ENCODE measurements around the gene SERPINB13.
A peak's percentile ranks its signal among the peaks of the same experiment; 100 is the strongest.

The SERPINB13 gene, protein sequence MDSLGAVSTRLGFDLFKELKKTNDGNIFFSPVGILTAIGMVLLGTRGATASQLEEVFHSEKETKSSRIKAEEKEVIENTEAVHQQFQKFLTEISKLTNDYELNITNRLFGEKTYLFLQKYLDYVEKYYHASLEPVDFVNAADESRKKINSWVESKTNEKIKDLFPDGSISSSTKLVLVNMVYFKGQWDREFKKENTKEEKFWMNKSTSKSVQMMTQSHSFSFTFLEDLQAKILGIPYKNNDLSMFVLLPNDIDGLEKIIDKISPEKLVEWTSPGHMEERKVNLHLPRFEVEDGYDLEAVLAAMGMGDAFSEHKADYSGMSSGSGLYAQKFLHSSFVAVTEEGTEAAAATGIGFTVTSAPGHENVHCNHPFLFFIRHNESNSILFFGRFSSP
- total RNA-seq: 0 to 2.1 (median 0) reads per million in 17 experiments

DNA sequence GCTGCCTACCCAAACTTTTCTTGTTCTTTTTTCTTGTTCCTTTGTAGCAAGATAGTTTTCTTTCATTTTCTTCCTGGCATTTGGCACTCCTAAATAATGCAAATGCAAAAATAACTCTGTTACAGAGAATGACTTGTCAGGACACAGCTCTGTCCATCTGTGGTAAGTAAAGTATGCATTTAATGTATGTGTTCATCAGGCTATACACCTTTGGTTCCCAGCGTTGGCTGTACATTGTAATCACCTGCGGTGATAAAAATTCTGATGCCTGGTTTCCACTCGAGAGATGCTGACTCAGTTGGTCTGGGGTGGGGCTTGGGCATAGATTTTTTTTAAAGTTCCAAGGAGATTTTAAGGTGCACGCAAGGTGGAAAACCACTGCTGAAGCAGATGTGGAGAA, at the start of gene SERPINB13:
Gene SERPINB13 (plus strand): TSS at position 378 of the 400 bp plus-strand sequence. CDS start 1,325 bp downstream, outside the sequence.
- no peak for DNase-seq

DNA sequence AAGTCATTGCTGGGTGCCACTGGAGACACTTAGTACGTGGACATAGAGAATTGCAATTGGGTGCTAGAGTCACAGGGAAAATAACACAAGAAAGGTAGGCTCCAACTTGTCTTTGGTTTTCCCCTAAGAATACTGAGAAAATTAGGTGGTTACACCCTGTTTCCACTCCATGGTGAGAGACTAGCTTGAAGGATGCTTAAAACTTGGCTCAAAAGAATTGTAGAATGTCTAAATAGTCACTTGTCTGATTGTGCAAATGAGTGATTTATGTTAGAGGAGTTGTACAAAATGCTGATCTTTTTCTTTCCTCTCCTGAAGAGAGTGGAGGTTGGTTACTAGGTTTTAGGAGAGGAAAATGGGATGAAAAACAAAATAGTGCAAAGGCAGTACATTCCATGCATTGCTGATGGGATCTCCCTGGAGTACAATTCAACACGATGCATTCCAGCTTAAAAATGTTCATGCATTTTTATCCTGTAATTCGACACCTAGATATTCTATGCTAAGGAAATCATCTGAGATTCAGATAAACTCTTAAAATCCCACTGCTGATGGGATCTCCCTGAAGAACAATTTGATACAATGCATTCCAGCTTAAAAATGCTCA, 47.1 kb upstream of the SERPINB13 start:
- no peak for DNase-seq

DNA sequence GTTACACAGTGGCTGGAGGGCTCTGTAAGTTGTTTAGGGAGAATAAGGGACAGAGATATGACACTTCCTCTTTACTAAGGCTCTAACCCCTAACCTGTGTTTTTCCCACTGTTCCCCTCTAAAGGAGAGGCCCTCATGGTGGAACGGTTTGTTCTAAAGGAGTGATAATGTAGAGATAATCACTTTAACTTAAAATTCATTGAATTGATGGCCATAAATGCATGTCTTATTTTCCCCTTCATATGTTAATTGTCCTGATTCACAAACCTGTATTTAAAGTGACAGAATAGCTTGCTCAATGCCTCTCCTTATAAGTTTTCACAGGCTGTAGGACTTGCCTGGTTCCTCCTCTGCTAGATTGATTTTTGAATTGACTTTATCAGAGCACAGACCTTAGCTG, 45.1 kb upstream of the SERPINB13 start, which contains the start of gene SERPINB12:
Gene SERPINB12 (plus strand): TSS at position 301 of the 400 bp plus-strand sequence. CDS start 13,791 bp downstream, outside the sequence.
- no peak for DNase-seq

DNA sequence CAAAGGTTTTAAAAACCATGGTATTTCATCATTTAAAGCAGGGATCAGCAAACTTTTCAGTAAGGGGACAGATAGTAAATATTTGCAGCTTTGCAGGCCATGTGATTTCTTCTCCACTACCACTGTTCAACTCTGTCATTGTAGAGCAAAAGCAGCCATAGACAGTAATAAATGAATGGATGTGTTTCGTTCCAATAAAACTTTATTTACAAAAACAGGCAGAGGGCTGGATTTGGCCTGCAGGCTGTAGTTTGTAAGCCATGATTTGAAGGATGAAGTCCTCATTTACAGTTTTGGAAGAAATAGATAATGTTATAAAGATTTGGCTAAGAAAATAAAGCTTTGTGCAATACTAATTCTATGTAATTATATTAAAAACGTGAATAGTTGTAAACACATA, 43.1 kb upstream of the SERPINB13 start:
- DNase-seq: no peak

DNA sequence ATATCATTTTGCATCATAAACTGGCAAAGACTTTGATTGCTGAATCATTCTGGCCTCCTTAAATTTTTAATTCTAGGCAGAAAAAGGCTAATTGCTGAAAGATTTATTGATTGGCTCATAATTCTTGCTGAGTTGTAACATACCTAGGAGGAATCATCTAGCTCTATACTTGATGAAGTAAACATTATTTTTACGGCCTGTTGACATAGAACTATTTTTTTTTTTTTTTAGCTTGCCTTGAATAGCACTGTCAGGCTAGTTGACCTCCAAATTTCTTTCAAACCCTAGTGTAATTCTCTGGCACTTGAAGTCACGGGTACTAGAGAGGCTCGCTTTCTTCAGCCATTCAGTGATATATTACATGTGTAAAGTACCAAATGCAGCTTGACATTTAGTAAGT, 42.1 kb upstream of the SERPINB13 start:
- no peak for DNase-seq

DNA sequence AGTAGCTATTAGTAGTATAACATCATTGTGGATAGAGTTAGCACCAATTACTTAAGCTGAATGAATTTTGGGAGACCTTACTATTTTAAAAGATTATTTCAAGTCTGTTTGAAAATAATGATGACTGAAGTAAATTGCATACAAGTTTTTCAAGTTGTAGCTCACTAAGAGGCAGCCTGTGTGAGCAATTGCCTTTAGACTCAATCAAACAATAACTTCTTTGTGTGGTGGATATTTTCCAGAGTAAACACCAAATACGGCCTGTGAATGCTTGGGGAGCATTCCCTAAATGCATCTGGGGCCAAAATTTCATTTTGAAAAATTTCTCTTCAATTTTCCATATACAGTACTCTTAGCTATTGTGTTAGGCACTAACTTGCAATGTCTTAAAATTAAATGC, 37.1 kb upstream of the SERPINB13 start:
- DNase-seq: no peak

DNA sequence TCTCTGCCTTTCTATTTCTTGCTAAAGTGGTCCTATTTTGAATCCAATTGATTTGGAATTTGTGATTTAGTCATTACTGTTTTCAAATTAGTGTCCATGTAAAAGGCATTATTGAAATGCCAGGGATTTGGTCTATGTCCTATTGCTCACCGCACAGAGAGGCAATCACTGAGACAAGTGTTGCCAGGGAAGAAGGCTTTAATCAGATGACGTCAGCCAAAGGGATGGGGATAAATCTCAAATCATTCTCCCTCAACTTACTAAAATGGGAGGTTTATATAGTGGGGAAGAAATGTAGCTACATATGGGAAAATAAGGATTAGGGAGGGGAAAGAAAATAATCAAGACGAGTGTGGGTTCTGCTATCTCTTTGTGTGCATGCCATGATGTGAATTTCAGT, 35.4 kb upstream of the SERPINB13 start:
- no peak for DNase-seq

DNA sequence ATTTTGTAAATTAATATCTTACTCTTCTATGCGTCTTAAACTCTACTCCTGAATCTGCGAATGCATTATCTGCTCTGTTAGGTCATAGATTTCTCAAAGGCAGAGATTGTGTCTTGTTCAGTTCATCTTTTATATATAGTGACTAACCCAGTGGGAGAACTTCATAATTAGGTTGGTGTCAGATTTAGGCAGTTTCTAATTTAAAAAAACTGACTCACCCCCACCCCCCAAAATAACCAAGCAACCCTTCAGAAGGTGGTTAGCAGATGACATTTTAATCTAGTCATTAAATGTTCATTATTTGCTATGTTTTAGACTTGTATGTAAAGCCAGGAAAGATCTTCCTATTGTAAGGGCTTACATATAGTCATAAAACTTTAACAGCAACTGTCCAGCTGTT, 34.6 kb upstream of the SERPINB13 start:
- peak in 2 of 4 experiments; percentile 8 to 22 for DNase-seq

DNA sequence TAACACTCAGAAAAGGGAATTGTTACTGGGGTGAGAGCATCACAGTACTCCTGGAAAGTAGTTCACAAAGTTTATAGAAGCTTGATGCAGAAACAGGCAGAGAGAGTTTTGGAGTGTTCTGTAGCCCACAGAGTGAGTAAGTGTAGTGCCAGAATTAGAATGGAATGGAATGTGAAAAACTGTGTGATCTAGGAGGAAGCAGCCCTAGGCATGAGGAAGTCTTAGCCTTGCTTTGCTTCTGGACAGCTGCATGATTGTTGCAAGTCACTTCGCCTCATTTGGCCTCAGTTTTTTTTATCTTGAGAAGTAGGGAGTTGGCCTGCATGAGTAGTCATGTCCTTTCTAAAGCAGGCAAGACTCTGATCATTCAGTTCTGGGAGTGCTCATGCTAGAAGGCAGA, 34.1 kb upstream of the SERPINB13 start:
- peak; percentile 68 to 92 (median 82) for DNase-seq

DNA sequence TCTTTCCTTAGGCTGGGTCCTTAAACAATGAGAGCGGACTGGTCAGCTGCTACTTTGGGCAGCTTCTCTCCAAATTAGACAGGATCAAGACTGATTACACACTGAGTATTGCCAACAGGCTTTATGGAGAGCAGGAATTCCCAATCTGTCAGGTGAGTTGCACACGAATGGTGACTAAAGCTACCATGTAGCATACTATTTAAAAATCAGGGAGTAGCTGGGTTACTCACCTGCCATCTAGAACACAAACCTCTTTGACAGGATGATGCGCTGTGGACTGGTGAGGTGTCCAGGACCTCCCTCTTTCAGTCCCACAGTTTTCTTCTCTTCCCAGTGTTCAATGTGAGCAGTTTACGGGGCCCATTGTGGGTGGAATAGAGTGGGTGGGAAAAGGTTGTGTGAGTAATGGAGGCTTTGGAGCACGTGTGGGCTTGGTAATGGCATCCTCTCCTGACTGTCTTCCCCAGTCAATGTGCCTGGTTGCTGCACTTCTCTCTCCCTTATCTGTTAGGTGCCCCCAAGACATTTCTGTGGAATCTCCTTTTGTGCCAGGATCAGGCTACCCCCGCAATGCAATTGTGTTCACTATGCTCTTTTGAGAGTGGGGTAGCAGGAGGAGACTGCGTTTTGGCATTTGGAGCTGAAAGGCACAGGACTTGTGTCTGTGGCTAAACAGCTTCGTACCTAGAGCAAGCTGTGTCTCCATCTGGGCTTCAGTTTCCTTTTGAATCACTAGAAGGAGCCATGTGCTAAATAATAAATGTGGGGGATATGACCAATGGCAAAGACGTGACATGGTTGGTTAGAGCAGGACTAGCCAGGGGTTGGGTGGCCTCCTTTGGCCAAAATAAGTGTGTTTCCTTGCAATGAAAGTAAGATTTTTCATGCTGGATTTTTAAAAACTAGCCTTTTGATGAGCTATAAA, 27.3 kb upstream of the SERPINB13 start:
- peak in 2 of 4 experiments; percentile 30 to 34 for DNase-seq

DNA sequence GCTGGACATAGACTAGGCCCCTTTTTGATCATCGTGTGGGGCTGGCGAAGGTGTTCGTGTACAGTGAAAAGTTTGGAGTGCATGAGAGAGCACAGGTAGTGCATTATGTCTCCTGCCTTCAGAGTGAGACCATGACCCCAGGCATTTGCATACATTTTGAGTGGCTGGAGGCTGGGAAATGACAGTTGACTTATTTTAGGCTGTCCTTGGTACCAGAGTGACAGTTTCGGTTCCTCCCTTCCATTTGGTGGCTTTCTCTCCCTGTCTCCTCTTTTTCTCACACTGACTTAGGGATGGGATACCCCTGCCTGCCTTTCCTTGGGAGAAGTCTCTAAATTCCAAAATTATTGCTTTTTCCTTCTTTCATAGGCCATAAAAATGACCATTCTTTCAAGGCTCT, 24.9 kb upstream of the SERPINB13 start:
- peak in 1 of 4 experiments; percentile 16 for DNase-seq

DNA sequence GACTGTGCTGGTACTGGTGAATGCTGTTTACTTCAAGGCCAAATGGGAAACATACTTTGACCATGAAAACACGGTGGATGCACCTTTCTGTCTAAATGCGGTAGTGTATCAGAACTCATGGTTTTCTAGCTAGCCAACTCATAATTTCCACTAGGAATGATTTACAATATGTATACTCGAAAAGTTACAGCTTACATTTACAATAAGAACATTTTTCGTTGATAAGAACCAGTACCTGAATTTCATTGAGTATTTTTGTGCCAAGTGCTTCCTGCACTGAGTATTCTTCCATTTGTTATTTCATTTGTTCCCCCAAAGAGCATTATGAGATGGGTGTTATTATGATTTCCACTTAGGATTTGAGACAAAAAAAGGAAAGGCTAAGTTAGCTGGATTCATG, 23.1 kb upstream of the SERPINB13 start:
- no peak for DNase-seq

DNA sequence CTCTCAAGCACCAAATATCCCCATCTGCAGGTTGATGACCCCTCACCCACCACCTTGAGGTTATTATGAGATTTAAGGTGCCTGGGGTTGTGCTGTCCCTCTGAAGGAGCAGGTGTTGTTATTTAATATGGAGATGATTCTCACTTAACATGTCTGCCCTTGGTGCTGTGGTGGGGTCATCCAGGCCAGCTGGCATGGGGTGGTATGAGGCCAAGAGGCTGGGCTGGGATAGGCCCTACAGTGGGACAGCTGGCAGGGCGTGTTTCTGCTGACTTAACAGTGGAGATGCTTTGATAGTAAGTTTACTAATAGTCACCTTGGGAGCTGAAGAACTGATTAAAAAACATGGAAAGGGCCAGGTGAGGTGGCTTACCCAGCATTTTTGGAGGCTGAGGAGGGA, 22.6 kb upstream of the SERPINB13 start:
- no peak for DNase-seq

DNA sequence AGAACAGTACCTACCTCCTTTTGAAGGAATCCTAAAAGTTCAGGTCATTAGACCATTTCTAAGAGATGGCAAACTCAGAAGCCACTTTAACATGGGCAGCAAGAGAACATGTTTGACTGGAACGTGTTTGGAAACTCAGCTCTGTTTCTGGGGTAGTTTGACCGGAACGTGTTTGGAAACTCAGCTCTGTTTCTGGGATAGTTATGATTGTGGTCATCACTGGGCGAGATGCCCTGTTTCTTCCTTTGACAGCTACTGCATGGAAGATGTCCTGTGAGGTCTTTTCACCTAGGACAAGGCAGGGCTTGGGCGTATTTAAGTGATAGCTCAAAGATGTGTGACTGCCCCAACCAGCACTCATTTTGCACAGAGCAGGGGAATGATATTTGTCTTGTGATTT, 19.9 kb upstream of the SERPINB13 start:
- no peak for DNase-seq

DNA sequence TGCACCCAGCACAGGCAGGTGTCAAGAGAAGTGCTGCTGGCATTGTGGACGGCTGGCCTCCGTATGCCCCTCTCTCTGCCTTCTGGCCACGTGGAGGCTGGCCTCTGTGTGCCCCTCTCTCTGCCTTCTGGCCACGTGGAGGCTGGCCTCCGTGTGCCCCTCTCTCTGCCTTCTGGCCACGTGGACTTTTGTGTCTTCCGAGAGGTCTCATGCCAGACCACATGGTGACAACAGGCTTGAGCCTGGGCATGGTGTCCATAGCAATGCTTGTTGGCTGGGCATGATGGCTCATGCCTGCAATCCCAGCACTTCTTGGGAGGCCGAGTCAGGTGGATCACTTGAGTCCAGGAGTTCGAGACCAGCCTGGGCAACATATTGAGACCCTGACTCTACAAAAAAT, 19.3 kb upstream of the SERPINB13 start:
- DNase-seq: no peak

DNA sequence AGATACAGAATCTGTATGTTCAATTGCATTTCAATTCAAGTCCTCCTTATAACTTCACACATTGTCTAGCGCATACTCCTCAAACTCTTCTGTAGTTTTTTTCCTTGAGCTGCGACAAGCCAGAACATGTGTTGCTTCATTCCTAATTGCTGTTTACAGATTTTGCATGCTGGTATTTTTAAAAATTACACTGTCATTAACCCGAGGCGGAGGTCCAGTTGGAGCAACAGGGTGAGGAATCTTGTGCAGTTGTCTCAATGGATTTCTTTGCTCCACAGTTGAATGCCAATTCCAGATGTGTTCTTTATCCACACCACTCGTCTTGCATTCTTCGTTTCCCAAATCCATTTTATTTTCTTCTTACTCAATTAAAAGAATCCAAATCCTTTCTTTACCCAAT, 16.4 kb upstream of the SERPINB13 start:
- DNase-seq: no peak

DNA sequence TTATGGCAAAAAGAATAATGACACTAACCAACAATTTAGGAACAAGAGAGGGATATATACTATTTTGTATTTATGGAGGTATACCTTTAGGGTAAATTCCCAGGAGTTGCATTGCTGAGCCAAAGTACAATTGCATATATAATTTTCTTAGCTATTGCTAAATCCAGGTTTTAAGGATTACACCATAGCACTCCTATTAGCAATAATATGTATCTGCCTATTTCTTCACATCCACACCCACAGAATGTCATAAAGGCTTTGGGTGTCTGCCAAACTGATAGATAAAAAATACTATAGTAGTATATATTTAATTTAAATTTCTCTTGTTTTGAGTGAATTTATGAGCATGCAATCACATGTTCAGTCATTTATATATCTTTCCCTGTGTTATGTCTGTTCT, 11.5 kb upstream of the SERPINB13 start:
- DNase-seq: peak; percentile 17 to 77 (median 45)

DNA sequence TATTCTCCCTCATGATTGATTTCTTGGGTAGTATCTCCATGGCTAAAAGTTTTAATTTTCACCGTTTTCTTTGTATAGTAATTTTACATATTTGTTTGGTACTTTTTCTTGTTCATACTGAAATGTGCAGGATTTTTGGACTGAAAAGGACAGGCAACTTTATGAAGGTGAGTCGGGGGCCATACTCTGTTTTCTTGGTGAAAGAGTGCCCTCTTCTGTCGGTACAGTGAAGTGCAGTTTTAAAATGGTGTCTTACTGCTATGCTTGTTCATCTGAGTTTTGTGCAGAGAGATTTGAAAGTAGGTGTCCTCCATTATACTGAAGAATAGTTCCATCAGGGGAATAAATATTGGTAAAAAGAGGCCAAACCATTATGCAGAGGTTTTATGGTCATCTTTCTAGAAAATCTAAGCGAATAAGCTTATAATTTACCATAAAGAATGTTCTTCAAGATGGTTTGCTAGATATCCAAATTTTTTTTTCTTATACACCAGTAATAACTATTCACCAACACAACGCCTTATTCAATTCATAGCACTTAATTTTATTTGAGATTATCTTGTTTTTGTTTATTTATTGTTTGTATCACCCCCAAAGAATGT, 8.7 kb upstream of the SERPINB13 start:
- peak; percentile 41 to 59 (median 56) for DNase-seq

DNA sequence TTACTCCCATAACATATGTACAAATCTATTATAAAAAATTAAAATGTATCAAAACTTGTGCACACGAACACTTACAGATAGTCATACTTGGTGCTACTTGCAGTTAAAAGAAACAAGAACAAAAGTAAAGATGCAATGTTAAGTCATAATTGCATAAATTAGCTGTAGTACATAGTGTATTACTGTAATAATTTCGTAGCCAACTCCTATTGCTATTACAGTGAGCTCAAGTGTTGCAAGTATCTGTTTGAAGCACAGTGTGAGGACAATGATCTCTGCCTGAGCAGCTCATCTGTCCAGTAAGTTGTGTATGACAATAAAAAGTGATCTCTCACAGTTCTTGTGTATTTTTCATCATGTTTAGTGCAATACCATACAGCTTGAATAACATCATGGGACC, 7.5 kb upstream of the SERPINB13 start:
- DNase-seq: peak; percentile 16 to 82 (median 42)

DNA sequence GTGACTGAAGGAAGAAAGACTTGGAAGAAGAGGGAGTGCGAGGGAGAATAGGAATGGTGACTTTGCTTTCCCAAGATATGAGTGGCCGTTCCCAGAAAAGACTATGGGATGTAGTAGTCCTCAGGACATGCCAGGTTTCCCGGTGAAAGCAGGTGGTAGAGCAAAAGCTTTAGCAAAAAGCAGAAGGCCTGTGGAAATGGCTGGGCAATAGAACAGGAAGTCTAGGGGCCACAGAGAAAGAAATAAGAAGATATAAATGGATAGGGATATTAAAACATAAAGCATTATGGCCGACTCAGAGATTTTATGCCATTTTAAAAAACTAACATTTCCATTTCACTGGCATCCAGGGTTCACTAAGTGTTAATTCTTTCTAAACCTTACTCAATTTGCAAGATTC, 1.2 kb upstream of the SERPINB13 start:
- peak in 3 of 4 experiments; percentile 12 to 22 (median 17) for DNase-seq

DNA sequence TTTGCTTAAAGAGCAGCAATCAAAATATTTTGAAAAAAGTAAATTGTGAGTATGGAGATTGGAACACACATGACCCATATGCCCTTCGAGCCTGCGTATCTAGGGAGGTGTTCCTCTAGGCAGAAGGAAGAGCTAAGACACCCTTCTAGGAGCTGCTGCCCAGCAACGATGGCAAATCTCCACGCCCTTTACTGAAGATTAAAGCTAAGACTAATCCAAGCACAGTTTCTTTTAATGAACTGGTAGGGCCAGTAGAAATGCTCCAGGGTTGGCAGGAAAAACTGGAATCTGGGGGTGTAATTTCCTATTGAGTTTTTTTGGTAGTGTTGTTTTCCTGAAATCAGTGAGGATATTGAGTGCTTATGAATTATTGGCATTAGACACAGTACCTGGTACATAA, 712 bp upstream of the SERPINB13 start:
- DNase-seq: no peak

DNA sequence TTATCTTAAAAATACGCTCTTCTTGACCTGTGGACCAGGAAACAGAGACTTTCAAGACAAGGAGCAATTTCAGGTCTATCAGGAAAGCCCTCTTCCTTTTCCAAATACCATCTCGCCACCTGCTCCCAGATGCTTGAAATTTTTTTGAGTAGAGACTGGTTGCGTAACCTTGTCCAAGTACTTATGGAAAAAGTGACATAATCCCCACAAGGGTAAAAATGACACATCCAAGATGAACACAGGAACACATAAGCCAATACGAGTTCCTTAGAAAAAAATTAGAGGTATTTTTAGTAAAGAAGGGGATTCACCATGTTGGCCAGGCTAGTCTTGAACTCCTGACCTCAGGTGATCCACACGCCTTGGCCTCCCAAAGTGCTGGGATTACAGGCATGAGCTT, 1.8 kb downstream of the SERPINB13 start:
- DNase-seq: peak in 3 of 4 experiments; percentile 16 to 64 (median 58)
